ENCODE results near the gene MTMR1. TPM values are rescaled to one million over a fixed set of nuclear protein-coding genes. Genes with fewer than 3 reads are reported as not detected.

Gene MTMR1
- total and polyA plus RNA-seq, 9 of the 15 experiments (the other 6 are each of a cell fraction or from before 2014, with no cell fraction given): 0.96 to 35.4 (median 22.4) TPM

GRCh38 chrX:150690126-150690525 lies 3.1 kb upstream of the MTMR1 start:
- H3K9ac ChIP-seq (ENCODE audit: insufficient read depth in 1 of 2, low read depth in 2 of 2, low read length in 2 of 2): no peak overlapping the region
- DNase-seq (ENCODE audit: extremely low read depth in 1 of 4, low spot score in 3 of 4) (no peak), FAIRE-seq (no peak), ATAC-seq (no peak)
- H3K9me3 ChIP-seq (replicated peaks; ENCODE audit: control insufficient read depth, insufficient read depth, low read depth, low read length): no peaks in the 10 kb centered on the region; the same call in 1 of the 2 replicates
- no TSS peak for BruUV-seq (replicated peaks)
- peaks cover 17% of the 10 kb centered on the region for H3K79me2 ChIP-seq (ENCODE audit: control insufficient read depth, insufficient read depth, low read length)
- in situ Hi-C loops (cut with MboI) (no loop called here), intact Hi-C loops (cut with micrococcal nuclease) (loop anchor here (10.0 kb wide), 1 partner anchor 805 kb away; the partner anchor contains the start of gene MAGEA8)
- ChIA-PET CTCF (ENCODE audit: low intra/inter-chr PET ratio) (no interaction called here), POLR2A (no interaction called here)
- no peak overlapping the region for H2AFZ ChIP-seq (ENCODE audit: low read depth, low read length)
- H3K27me3 ChIP-seq (ENCODE audit: control insufficient read depth in 2 of 2, insufficient read depth in 2 of 2, low read length in 2 of 2): no peaks in the 10 kb centered on the region
- TF ChIP-seq PURB (CRISPR knock-in tag; IDR thresholded peaks at IDR 0.05; ENCODE audit: low read depth) (no peak), U2AF2 (optimal IDR thresholded peaks at IDR 0.05; ENCODE audit: low read depth, low read length) (no peak), E2F3 (CRISPR knock-in tag; IDR thresholded peaks at IDR 0.05) (no peak), POLR2AphosphoS2 (IDR thresholded peaks at IDR 0.05; ENCODE audit: low read length) (no peak), ZFP1 (CRISPR knock-in tag; IDR thresholded peaks at IDR 0.05) (no peak), ARID3A (IDR thresholded peaks at IDR 0.05; ENCODE audit: borderline replicate concordance, low read depth, low read length) (no peak)
- TF ChIP-seq, protein P1, sequence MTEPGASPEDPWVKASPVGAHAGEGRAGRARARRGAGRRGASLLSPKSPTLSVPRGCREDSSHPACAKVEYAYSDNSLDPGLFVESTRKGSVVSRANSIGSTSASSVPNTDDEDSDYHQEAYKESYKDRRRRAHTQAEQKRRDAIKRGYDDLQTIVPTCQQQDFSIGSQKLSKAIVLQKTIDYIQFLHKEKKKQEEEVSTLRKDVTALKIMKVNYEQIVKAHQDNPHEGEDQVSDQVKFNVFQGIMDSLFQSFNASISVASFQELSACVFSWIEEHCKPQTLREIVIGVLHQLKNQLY (CRISPR knock-in tag; conservative IDR thresholded peaks at IDR 0.05): no peak
- H3K27ac ChIP-seq (ENCODE audit: extremely low read depth, low read depth, low read length): no peak overlapping the region
- no peaks in the 10 kb centered on the region for H3K36me3 ChIP-seq (ENCODE audit: control insufficient read depth, insufficient read depth, low read length)
- H3K4me2 ChIP-seq (ENCODE audit: insufficient read depth, low read length): no peak overlapping the region
- H3K4me3 ChIP-seq: no peak overlapping the region
- 0 out of 2 replicates have a peak, but pooled peaks cover 3% of the 10 kb centered on the region for H4K20me1 ChIP-seq (replicated peaks; ENCODE audit: control insufficient read depth, insufficient read depth, low read length)
- H3K4me1 ChIP-seq (replicated peaks in 1 of 2; ENCODE audit: control insufficient read depth in 2 of 2, insufficient read depth in 2 of 2, low read length in 2 of 2): peaks cover 7 to 12% of the 10 kb centered on the region in 2 experiments; a peak in 4 of 5 replicates
- no peaks in the 10 kb centered on the region for H3K9me1 ChIP-seq (ENCODE audit: control insufficient read depth, insufficient read depth, low read length)
